NCI-H146 treated with DMSO at 0.1 percent for 48 hours (cell line): ENCODE results near the gene KCNMB4.

Experiments used
- DNase-seq: peaks from one replicate; lab custom pipeline; 2025; ENCODE audit not compliant: unreplicated experiment; lab: John Stamatoyannopoulos, UW

Gene KCNMB4, protein sequence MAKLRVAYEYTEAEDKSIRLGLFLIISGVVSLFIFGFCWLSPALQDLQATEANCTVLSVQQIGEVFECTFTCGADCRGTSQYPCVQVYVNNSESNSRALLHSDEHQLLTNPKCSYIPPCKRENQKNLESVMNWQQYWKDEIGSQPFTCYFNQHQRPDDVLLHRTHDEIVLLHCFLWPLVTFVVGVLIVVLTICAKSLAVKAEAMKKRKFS

DNA sequence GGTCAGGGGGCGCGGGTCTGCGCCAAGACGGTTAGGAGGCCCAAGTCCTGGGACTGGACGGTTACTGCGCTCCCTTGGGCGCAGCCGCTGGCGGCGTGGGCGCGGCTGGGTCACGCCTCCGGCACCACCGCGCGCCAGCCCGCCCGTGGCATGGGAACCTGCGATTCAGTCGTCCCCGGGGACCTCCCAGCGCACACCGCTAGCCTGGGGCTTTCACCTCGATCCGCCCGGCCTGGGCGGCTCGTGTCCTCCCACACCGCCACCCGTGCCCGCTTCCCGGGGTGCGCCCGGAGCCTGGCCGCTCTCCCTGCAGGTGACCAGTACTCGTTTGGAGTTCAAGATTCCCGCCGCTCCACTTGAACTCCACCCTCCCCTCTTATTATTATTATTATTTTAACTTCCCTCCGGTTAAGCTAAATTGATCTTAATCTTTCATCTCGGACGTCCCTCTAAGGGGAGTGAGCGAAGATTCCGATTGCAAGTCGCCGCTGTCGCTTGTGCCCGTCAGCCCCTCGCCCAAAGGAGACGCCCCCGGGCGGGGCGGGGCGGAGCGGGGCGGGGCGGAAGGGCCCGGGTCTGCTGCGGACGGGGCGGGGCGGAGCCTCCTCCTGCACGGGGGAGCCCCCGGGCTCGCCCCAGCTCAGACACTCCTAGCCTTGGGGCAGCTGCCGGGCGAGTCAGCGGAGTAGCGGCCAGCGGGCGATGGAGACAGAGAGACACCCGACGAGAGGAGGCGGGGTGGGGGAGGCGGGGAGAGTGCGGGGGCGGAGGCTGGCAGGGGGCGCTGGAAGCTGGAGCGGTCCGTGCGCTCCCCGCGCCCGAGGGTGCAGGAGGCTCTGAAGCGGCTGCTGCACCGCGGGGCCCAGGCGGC, at the start of gene KCNMB4:
TSS of gene KCNMB4 (plus strand) at position 643 of the 871 bp plus-strand sequence. CDS start 445 bp downstream, outside the sequence.
- DNase-seq, result peak; percentile 69

DNA sequence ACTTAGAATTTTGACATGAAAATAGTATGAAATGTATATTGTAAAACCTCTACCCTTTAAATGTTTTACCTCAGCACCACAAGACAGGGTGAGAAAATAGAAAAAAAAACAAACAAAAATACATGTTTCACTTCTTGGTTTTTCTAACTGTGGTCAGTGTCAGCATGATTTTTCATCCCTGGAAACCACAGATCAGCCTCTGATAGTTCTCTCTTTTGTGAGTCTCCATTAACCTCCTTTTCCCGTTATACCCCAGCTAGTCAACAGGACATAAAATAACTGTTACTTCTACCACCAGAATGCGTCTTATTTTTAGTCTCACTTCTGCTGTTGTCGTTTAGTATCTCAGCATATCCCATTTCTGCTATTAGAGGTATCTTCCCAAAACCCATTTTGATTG, 48.3 kb upstream of the KCNMB4 start:
- no peak for DNase-seq

DNA sequence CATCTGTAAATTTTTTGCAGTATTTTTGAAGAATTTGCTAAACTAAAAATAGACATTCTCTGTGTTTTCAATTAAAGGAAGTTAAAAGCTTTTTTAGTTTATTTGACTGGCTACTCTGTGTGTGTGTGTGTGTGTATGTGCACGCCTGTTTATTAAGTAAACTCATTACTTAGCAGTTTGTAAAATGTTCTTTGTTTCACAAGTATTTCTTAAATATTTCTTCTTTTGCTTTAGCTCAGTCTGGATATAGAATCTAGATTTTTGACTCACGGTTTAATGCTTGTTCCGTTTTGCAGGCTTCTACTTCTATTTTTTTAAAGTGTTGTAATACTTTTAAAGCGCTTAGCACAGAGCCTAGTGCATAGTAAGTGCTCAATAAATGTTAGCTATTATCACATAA, 46.5 kb upstream of the KCNMB4 start:
- no peak for DNase-seq

DNA sequence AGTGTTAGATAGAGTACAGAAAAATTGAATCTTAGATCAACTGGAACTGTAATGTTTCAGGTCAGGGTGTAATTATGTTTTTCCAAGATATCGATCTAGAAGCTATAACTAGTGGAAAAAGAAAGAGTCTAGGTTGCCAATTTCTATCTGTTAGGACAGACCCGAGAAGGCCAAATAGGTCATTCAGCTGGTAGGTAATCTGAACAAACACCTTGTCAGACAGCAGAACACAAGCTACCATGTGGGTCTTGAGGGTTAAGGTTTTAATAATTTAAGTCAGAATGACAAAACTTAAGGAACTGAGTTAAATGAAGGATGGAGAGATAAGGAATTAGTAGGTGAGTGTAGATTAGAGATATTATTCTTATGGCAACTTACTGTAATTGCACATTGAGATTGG, 44.9 kb upstream of the KCNMB4 start:
- DNase-seq, result no peak

DNA sequence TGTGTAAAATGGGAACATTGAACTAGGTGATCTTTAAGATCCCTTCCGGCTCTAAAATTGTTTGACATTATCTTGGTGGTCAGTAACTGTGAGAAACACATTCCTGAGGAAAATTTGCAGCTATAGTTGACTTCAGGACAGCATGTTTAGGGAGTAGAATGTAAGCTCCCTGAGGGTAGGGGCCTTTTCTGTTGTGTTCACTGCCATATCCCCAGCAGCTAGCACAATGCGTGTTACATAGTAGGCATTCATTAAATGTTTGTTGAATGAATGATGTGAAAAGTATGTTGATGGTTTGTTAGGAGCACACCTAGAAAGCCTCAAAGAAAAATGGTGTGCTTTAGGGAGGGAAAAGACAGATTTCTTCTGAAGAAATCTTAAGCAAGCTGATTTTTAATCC, 38.5 kb upstream of the KCNMB4 start:
- no peak for DNase-seq

DNA sequence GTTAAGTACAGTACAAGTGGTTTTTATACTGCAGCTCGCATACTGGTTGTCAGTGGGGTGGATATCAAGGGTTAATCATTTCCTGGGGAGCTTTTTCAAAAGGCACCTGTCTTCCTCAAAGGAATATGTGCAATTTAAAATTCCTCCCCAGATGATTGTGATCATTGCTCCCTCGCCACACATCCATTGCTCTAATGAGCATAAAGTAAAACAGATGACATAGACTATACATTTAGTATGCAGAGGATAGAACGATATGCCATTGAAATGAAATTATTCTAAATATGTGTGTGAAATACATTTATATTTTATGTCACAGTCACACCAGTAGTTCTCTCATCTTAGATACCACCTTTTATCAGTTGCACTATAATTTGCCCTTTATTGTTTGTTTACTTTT, 36.4 kb upstream of the KCNMB4 start:
- peak; percentile 53 for DNase-seq

DNA sequence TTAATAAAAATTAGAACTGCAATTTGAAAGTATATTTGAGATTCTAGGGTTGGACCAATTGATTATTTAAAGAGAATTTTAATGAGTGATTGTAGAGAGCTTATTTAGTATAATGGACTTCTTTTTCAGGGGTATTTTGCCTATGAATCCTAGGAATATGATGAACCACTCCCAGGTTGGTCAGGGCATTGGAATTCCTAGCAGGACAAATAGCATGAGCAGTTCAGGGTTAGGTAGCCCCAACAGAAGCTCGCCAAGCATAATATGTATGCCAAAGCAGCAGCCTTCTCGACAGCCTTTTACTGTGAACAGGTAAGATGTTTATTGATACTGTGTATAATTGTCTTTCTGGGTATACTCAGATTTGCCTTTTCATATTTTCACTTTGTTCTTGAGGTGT, 35.9 kb upstream of the KCNMB4 start:
- no peak for DNase-seq

DNA sequence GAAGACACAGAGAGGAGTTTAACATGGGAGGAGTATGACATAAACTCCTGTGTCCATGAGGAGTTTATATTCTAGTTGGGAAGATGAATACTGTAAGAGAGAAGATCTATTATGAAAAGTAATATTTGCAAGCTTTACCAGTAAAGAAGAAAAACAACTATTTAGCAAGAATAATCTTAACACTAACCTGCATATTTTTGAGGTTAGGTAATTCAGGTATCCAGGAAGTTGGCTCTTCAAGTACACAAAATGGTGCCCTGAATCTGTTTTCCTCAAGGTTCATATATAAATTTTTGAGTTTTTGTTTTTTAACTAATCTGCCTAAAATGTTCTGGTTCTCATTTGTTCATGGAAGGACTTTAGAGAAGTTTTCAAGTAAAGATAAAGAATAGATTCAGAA, 33.9 kb upstream of the KCNMB4 start:
- DNase-seq, result no peak

DNA sequence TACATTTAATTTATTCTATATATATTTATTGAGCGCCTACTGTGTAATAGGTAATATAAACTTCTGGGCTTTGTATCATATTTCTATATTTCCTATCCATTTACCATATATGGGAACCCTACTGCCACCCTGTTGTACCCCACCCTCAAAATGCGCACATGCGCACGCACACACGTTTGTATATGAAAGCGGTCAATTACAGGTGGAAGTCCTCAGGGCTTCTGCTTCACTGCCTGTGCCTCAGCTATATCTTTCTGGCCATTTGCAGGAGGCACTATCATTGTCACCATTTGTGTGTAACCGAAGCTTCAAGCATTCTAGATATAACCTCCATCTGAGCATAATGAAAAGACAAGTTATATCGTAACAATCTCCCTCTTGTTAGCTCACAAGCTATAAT, 31.3 kb upstream of the KCNMB4 start:
- DNase-seq, result no peak

DNA sequence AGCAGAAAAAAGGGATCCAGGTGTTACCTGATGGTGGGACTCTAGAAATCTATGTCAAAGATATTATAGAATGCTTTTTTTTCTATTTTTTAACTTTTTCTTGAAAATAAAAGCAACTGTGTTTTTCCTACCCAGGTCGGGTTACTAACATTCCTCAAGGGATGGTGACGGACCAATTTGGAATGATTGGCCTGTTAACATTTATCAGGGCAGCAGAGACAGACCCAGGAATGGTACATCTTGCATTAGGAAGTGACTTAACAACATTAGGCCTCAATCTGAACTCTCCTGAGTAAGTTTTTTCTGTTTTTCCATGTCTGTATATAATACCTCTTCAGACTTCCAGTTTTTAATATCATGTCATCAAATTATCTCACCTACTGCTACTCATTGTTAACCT, 27.6 kb upstream of the KCNMB4 start:
- no peak for DNase-seq

DNA sequence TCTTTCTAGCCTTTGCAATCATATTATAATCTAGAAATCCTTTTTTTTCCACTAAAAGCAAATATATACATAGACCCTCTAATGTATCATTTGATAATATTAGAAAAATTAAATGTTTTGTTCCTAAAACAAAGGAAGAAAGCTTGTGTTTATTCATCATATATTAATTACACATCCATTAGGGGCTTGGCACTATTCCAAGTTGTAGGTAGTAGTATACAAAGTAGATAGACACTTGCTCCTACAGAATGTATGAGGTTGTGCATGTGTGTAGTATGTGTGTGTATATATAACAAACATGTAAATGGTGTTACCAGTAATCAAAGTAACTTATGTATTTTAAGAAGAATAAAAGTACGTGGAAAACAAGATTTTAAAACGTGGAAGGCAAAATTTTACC, 15.0 kb upstream of the KCNMB4 start:
- DNase-seq, result no peak

DNA sequence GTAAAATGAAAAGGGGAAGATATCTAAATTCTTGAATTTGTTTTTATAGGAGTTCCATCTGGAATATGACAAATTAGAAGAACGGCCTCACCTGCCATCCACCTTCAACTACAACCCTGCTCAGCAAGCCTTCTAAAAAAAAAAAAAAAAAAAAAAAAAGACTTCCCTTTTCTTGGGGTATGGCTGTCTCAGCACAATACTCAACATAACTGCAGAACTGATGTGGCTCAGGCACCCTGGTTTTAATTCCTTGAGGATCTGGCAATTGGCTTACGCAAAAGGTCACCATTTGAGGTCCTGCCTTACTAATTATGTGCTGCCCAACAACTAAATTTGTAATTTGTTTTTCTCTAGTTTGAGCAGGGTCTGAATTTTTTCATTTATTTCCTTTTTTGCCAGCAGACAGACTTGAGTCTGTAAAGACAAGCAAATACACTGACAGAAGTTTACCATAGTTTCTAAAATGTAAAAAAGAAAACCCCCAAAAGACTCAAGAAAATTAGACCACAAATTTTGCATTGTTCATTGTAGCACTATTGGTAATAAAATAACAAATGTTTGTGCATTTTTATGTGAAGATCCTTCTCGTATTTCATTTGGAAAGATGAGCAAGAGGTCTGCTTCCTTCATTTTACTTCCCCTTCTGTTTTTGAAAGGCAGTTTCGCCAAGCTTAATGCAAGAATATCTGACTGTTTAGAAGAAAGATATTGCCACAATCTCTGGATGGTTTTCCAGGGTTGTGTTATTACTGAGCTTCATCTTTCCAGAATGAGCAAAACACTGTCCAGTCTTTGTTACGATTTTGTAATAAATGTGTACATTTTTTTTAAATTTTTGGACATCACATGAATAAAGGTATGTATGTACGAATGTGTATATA, 12.1 kb upstream of the KCNMB4 start:
- DNase-seq, result no peak

DNA sequence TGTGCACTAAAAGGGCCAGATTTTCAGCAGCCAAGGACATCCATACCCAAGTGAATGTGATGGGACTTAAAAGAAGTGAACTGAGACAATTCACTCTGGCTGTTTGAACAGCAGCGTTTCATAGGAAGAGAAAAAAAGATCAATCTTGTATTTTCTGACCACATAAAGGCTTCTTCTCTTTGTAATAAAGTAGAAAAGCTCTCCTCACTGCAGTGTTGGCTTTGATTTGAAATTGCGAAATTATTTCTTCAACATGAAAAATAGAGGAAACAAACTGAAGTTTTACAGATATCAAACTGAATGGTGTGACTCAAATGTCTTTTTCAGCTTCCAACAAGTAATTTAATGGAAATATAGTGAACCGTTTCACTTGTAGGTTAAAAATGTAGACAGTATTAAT, 11.3 kb upstream of the KCNMB4 start:
- DNase-seq, result no peak

DNA sequence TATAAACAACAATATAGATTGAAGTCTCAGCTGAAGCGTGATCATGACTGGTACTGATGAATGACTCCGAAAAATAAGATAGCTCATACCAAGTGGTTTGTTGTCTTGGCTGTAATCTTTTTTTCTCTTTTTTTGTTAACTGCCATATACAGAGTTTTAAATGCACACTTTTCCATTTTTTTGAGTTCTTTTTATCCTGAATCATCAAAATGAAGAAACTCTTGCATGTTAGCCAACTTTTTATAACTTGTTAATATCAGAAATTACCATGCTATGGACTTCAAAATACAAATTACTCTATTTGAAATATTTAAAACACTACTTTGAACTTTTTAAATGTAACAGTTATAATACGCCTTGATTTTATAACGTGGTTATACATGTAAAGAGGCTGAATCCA, 10.1 kb upstream of the KCNMB4 start:
- no peak for DNase-seq

DNA sequence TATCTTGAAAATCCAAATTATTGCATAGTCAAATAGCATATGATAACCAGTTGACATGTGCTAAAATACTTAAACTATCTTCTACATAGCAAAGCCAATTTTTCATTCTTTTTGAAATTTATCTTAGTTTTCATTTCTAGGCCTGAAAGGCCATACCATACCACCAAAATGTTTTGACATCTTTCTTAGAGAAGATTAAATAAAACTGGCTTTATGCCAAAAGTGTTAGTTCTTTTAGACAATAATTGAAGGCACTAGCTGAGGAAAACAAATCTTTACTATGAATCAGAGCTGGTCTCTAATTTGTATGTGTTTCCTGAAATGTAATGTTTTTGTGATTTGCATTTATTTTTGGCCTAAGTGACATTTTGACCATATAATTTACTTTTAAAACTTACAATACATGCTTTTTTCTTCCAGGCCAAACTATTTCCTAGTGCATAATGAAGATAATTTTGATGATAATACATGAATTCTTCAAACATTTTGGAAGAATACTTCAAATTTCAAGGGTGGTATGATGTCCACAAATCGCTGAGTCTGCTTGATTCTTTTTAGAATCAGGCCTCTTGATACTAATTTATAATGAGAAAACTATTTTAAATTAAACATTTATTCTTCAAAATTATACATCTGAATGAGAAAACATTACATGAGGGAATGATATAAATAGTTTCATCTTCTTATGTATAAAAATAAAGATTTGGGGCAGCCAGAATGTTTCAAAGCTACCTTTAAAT, 6.5 kb upstream of the KCNMB4 start:
- DNase-seq, result no peak

DNA sequence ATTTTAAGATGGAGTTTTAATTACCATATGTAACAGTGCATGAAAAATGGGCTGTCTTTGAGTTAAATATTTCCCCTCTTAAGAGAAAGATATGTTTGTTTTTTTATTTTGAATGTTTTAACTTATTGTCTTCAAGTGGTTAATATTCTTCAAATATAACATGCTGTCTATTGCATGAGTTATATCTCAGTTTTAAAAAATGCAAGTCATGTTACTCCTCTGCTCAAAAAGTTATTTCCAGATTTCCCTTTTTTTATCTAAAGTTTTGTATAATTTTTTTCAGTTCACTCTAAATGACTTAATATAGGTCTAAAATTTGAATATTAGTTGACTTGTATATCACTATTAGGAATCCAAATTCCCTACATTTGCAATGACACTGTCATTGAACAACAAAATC, 5.9 kb upstream of the KCNMB4 start:
- DNase-seq, result no peak

DNA sequence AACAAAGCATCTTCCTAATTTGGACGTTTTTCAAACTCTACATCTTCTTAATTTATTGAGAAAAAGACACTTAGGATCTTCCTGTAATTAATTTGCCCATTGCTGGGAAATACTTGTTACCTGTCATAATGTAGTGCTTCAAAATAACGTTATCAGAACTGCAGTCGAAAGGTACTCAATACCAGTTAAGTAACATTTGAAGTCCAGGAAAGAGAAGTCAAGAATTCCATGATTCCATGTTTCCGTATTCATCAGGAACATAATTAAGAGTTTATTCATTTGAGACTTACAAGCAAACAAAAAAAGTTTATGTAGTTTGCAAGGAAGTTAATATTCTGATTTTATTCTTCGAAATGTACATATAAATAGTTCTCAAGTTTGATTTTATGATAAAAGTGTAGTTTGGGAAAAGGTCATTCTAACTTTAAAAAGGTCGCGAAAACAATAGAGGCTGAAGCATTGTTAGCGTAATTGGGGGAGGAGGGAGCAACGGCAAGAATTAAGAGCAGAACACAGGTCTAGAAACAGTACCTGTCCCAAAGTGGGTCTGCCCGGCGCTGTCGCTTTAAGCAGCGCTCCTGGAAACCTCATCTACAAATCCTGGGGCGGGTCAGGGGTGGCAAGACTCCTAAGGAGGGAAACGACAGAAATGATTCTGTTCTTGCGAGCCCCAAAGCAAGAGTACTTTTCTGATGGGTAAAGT, 1.2 kb upstream of the KCNMB4 start:
- no peak for DNase-seq

DNA sequence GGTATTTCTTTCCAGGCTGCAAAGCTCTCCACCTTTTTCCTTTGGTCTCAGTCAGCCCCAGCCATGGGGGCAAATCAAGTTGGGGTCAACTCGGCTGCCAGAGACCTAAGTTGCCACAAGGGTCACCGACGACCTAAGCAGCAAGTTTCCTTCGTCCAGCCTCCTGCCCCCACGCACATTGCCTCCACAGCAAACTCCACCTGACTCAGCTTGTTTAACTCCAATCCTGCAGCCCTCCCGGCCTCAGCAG, 767 bp upstream of the KCNMB4 start:
- DNase-seq, result no peak

DNA sequence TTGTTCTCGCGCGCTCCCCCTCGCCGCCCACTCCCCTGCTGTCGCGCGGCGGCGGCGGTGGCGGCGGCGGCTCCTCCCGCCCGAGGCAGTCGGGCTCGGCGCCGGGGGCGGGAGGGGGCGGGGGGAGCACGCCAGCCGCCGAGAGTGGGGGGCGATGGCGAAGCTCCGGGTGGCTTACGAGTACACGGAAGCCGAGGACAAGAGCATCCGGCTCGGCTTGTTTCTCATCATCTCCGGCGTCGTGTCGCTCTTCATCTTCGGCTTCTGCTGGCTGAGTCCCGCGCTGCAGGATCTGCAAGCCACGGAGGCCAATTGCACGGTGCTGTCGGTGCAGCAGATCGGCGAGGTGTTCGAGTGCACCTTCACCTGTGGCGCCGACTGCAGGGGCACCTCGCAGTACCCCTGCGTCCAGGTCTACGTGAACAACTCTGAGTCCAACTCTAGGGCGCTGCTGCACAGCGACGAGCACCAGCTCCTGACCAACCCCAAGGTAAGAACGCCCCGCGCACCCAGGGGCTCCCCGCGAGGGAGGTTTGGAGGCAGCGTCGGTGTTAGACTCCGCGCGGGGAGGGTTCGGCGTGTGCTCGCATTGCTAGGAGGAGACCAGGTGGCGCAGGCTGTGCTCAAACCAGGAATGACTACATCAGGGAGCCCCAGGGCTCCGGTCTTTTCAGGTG, 629 bp downstream of the KCNMB4 start:
- DNase-seq, result peak; percentile 65
